HepG2 (cell line): ENCODE results near the gene MFRP. TPM values are rescaled to one million over a fixed set of nuclear protein-coding genes. Genes with fewer than 3 reads are reported as not detected.

ENCODE experiments used
- DMAP1 ChIP-seq: IDR thresholded peaks from 2 replicates; pipeline ENCODE4 v1.6.1; 2016
- HNF1B ChIP-seq: sonication (generic); formaldehyde crosslinking; IDR thresholded peaks from 2 replicates; pipeline ENCODE4 v1.5.1; 2020; ENCODE audit warnings: mild to moderate bottlenecking, moderate library complexity, missing genetic modification reagents
- MATR3 ChIP-seq: sonication (generic); formaldehyde crosslinking; IDR thresholded peaks from 2 replicates; pipeline ENCODE4 v1.4.0; 2020; ENCODE audit warnings: missing genetic modification reagents
- RARG ChIP-seq: sonication (generic); formaldehyde crosslinking; IDR thresholded peaks from 2 replicates; pipeline ENCODE4 v1.4.0; 2020; ENCODE audit warnings: low read depth, mild to moderate bottlenecking, missing genetic modification reagents
- THYN1 ChIP-seq: sonication (generic); formaldehyde crosslinking; IDR thresholded peaks from 2 replicates; pipeline ENCODE4 v1.8.1; 2023; ENCODE audit warnings: low read depth, mild to moderate bottlenecking, moderate library complexity, missing genetic modification reagents, borderline replicate concordance
- YEATS2 ChIP-seq: sonication (generic); formaldehyde crosslinking; IDR thresholded peaks from 2 replicates; pipeline ENCODE4 v1.4.0; 2020; ENCODE audit warnings: missing genetic modification reagents, borderline replicate concordance
- ZNF180 ChIP-seq: sonication (generic); formaldehyde crosslinking; IDR thresholded peaks from 2 replicates; pipeline ENCODE4 v1.4.0; 2020; ENCODE audit warnings: low read depth, missing genetic modification reagents, borderline replicate concordance
- ZNF33A ChIP-seq: sonication (generic); formaldehyde crosslinking; IDR thresholded peaks from 2 replicates; pipeline ENCODE4 v1.5.1; 2020; ENCODE audit warnings: missing genetic modification reagents, mild to moderate bottlenecking, moderate library complexity, borderline replicate concordance
- ZNF430 ChIP-seq: sonication (generic); formaldehyde crosslinking; IDR thresholded peaks from 2 replicates; pipeline ENCODE4 v1.9.0; 2021; ENCODE audit warnings: mild to moderate bottlenecking, missing genetic modification reagents
- ZNF44 ChIP-seq: sonication (generic); formaldehyde crosslinking; IDR thresholded peaks from 2 replicates; pipeline ENCODE4 v1.5.1; 2020; ENCODE audit warnings: mild to moderate bottlenecking, missing genetic modification reagents
- ZNF652 ChIP-seq: IDR thresholded peaks from 2 replicates; pipeline ENCODE4 v1.6.1; 2016; ENCODE audit warnings: low read depth, borderline replicate concordance
- ZNF672 ChIP-seq: sonication (generic); formaldehyde crosslinking; IDR thresholded peaks from 2 replicates; pipeline ENCODE4 v1.8.1; 2022; ENCODE audit warnings: missing genetic modification reagents
- ZNF772 ChIP-seq: sonication (generic); formaldehyde crosslinking; IDR thresholded peaks from 2 replicates; pipeline ENCODE4 v1.5.0; 2020; ENCODE audit warnings: mild to moderate bottlenecking, missing genetic modification reagents
- ZSCAN22 ChIP-seq: sonication (generic); formaldehyde crosslinking; IDR thresholded peaks from 2 replicates; pipeline ENCODE4 v1.4.0; 2020; ENCODE audit warnings: mild to moderate bottlenecking, missing genetic modification reagents
- polyA plus RNA-seq, 8 experiments: library from polyadenylated mRNA; depleted of rRNA in 3 of 8; stranded (reverse) in 7 of 8; unstranded in 1 of 8; fragments of >200 nt; fragmentation: Illumina TruSeq in 4 of 8; extraction: Trizol in 4 of 8; gene quantifications; 2 replicates each; pipeline versions ENCODE4 v1.2.1 to v1.2.3, GENCODE V29; 2011 to 2016; ENCODE audit warnings: low read depth in 4 of 8, missing spikeins in 1 of 8, mixed read lengths in 1 of 8; ENCODE audit not compliant: insufficient read depth in 1 of 8
- total RNA-seq, 5 experiments: library from RNA; depleted of rRNA; stranded (reverse); fragments of >200 nt; fragmentation: Illumina TruSeq; extraction: Trizol; gene quantifications; 2 replicates each; pipeline ENCODE4 v1.2.3, GENCODE V29; 2016; ENCODE audit warnings: low read depth in 1 of 5
- TF ChIP-seq, protein P1 (sequence below): sonication (generic); formaldehyde crosslinking; IDR thresholded peaks from 2 replicates; pipeline ENCODE4 v1.4.0; 2020; ENCODE audit warnings: mild to moderate bottlenecking, missing genetic modification reagents
- TF ChIP-seq, protein P2 (sequence below): sonication (generic); formaldehyde crosslinking; IDR thresholded peaks from 2 replicates; pipeline ENCODE4 v1.9.0; 2021; ENCODE audit warnings: missing genetic modification reagents, mild to moderate bottlenecking, borderline replicate concordance
- TF ChIP-seq, protein P3 (sequence below): sonication (generic); formaldehyde crosslinking; IDR thresholded peaks from 2 replicates; pipeline ENCODE4 v1.9.0; 2022; ENCODE audit warnings: low read depth, missing genetic modification reagents

The MFRP gene
- total and polyA plus RNA-seq, 2 of the 13 experiments (the other 11 are each of a cell fraction or from before 2014, with no cell fraction given): not detected

- TF ChIP-seq, protein P1, sequence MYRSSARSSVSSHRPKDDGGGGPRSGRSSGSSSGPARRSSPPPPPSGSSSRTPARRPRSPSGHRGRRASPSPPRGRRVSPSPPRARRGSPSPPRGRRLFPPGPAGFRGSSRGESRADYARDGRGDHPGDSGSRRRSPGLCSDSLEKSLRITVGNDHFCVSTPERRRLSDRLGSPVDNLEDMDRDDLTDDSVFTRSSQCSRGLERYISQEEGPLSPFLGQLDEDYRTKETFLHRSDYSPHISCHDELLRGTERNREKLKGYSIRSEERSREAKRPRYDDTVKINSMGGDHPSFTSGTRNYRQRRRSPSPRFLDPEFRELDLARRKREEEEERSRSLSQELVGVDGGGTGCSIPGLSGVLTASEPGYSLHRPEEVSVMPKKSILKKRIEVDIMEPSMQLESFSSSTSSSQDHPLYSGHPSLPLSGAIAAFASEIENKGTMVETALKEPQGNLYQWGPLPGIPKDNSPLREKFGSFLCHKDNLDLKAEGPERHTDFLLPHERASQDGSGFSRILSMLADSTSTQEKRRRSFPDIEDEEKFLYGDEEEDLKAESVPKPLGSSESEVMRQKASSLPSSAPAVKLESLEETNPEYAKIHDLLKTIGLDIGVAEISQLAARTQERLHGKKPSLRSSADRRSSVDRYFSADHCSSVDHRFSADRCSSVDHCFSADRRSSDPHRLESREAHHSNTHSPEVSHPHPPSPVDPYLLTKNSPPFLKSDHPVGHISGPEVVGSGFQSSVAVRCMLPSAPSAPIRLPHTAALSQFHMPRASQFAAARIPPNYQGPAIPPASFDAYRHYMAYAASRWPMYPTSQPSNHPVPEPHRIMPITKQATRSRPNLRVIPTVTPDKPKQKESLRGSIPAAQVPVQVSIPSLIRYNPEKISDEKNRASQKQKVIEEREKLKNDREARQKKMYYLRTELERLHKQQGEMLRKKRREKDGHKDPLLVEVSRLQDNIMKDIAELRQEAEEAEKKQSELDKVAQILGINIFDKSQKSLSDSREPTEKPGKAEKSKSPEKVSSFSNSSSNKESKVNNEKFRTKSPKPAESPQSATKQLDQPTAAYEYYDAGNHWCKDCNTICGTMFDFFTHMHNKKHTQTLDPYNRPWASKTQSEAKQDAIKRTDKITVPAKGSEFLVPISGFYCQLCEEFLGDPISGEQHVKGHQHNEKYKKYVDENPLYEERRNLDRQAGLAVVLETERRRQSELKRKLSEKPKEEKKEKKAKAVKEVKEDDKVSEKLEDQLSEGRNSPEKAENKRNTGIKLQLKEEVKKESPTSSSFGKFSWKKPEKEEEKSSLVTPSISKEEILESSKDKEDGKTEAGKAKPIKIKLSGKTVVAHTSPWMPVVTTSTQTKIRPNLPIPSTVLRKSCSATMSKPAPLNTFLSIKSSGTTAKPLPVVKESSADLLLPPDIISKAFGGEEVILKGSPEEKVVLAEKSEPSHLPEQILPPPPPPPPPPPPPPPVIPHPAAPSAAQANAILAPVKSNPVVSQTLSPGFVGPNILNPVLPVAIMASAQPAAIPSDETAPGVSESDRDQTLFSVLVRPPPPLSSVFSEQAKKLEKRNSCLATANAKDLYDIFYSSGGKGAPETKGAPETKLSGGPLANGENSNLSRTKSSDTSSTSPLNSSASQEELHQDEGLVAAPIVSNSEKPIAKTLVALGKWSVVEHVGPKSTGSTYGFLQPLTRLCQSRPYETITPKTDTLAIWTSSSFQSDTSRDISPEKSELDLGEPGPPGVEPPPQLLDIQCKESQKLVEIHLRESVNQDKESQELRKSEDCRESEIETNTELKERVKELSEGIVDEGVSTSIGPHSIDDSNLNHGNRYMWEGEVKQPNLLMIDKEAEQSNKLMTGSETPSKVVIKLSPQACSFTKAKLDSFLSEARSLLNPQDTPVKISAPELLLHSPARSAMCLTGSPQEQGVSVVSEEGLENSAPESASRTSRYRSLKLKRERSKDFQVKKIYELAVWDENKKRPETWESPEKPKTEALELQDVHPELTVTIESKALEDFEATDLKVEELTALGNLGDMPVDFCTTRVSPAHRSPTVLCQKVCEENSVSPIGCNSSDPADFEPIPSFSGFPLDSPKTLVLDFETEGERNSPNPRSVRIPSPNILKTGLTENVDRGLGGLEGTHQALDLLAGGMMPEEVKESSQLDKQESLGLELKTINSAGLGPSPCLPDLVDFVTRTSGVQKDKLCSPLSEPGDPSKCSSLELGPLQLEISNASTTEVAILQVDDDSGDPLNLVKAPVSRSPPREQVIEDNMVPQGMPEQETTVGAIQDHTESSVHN (CRISPR knock-in tag): no peak
- no peak for TF ChIP-seq THYN1
- TF ChIP-seq ZNF180 (CRISPR knock-in tag): no peak
- no peak for TF ChIP-seq ZNF430 (CRISPR knock-in tag)
- TF ChIP-seq ZNF33A (CRISPR knock-in tag): no peak
- peak; percentile 36; the same call in 1 of the 2 replicates for TF ChIP-seq YEATS2 (CRISPR knock-in tag)
- TF ChIP-seq, protein P2, sequence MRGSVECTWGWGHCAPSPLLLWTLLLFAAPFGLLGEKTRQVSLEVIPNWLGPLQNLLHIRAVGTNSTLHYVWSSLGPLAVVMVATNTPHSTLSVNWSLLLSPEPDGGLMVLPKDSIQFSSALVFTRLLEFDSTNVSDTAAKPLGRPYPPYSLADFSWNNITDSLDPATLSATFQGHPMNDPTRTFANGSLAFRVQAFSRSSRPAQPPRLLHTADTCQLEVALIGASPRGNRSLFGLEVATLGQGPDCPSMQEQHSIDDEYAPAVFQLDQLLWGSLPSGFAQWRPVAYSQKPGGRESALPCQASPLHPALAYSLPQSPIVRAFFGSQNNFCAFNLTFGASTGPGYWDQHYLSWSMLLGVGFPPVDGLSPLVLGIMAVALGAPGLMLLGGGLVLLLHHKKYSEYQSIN (CRISPR knock-in tag): no peak
- no peak for TF ChIP-seq MATR3
- no peak for TF ChIP-seq RARG (CRISPR knock-in tag)
- 0 out of 2 replicates have a peak, but pooled peaks have one; percentile 24 for TF ChIP-seq HNF1B (CRISPR knock-in tag)
- 0 out of 2 replicates have a peak, but pooled peaks have one; percentile 4 for TF ChIP-seq ZNF772 (CRISPR knock-in tag)
- TF ChIP-seq, protein P3, sequence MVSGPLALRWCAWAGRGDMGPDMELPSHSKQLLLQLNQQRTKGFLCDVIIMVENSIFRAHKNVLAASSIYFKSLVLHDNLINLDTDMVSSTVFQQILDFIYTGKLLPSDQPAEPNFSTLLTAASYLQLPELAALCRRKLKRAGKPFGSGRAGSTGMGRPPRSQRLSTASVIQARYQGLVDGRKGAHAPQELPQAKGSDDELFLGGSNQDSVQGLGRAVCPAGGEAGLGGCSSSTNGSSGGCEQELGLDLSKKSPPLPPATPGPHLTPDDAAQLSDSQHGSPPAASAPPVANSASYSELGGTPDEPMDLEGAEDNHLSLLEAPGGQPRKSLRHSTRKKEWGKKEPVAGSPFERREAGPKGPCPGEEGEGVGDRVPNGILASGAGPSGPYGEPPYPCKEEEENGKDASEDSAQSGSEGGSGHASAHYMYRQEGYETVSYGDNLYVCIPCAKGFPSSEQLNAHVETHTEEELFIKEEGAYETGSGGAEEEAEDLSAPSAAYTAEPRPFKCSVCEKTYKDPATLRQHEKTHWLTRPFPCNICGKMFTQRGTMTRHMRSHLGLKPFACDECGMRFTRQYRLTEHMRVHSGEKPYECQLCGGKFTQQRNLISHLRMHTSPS: no peak
- peak; percentile 44; the same call in 1 of the 2 replicates for TF ChIP-seq ZNF652
- no peak for TF ChIP-seq ZNF44 (CRISPR knock-in tag)
- TF ChIP-seq ZSCAN22: no peak; the same call in 1 of the 2 replicates
- TF ChIP-seq DMAP1 (CRISPR knock-in tag): no peak
- no peak for TF ChIP-seq ZNF672
Measured at GRCh38 chr11:119317592-119318239, 28.8 kb downstream of the MFRP start (continued).
